AG10803 (cell line): ENCODE data around the gene NTN1.
A peak's percentile ranks its signal among the peaks of the same experiment; 100 is the strongest.
"Not testable (repeated sequence)": the region's sequence is repeated elsewhere in the genome, so short reads cannot be mapped to it uniquely, and the experiment has no call there.

ENCODE experiments used
- DNase-seq: peaks from one replicate; pipeline ENCODE4 v3.0.0; 2010; ENCODE audit warnings: low read depth
- H3K4me3 ChIP-seq: 2 replicates; pipeline ENCODE4 v1.5.1; 2011; ENCODE audit warnings: mild to moderate bottlenecking, low read length, control low read depth
- TF ChIP-seq, protein P1 (sequence below): conservative IDR thresholded peaks from 2 replicates; pipeline ENCODE4 v1.5.1; 2011; ENCODE audit warnings: mild to moderate bottlenecking, low read length, control low read depth, inconsistent platforms

The NTN1 gene

DNA sequence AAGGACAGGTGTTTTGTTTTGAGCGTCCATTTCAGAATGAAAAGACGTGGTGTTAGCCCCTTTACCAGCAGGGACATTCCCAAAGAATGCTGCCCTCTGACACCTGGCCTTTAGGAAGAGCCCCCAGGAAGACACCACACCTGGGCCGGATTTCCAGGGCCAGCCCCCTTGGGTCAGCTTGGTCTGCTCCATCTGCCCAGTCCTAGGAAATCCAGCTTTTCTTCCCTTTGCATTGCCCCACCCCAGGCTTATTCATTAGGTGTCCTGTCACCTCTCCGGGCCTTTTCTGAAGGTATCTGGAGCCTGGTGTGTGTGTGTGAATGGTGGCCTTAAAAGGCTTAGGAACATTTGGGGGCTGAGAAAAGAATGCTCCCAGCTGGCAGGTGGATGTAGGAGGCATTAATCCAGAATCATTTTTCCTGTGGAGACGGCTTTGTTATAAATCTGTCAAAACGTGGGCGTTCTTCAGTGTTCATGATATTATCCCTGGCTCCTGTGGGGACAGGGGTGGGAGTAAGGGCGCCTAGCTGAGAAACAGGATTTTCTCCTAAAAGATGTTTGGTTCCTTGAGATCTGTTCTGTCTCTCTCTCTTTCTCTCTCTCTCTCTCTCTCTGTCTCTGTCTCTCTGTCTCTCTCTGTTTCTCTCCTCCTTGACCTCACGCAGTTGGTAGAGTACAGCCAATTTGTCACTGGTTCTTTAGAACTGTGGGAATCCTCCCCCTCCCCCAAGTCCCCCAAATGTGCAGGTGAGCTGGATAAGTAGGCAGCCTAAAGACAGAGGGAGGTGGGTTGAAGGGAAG, 84.0 kb downstream of the NTN1 start:
- DNase-seq = no peak
- TF ChIP-seq, protein P1, sequence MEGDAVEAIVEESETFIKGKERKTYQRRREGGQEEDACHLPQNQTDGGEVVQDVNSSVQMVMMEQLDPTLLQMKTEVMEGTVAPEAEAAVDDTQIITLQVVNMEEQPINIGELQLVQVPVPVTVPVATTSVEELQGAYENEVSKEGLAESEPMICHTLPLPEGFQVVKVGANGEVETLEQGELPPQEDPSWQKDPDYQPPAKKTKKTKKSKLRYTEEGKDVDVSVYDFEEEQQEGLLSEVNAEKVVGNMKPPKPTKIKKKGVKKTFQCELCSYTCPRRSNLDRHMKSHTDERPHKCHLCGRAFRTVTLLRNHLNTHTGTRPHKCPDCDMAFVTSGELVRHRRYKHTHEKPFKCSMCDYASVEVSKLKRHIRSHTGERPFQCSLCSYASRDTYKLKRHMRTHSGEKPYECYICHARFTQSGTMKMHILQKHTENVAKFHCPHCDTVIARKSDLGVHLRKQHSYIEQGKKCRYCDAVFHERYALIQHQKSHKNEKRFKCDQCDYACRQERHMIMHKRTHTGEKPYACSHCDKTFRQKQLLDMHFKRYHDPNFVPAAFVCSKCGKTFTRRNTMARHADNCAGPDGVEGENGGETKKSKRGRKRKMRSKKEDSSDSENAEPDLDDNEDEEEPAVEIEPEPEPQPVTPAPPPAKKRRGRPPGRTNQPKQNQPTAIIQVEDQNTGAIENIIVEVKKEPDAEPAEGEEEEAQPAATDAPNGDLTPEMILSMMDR = no peak
- H3K4me3 ChIP-seq = no peak overlapping the region

DNA sequence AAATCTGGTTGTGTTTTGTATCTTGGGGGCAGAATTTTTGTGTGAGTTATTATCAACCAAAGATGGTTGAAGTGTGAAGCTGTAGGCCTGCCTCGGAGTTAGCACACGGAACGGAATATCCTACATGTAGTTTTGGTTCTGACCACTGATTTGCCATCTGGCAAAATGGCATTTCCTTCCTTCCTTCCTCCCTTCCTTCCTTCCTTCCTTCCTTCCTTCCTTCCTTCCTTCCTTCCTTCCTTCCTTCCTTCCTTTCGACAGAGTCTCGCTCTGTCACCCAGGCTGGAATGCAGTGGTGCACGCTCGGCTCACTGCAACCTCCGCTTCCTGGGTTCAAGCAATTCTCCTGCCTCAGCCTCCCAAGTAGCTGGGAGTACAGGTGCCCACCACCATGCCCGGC, 85.0 kb downstream of the NTN1 start:
- not testable (repeated sequence) for H3K4me3 ChIP-seq, DNase-seq

DNA sequence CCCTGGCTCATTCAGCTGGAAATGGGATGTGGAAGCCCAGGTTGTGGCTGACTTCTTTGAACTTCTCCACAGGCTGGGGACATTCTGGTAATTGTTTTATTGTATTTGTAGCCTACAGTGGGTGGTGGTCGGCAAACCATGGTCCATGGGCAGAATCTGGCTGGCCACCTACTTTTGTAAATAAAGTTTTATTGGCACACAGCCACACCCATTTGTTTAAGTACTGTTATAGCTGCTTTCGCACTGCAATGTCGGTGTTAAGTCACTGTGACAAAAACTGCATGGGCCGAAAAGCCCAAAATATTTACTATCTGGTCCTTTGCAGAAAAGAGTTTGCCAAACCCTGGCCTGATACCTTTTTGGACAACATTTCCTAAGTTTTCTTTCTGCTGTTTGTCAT, 86.2 kb downstream of the NTN1 start:
- no peak for DNase-seq
- H3K4me3 ChIP-seq = no peak overlapping the region
- TF ChIP-seq, protein P1 = no peak

DNA sequence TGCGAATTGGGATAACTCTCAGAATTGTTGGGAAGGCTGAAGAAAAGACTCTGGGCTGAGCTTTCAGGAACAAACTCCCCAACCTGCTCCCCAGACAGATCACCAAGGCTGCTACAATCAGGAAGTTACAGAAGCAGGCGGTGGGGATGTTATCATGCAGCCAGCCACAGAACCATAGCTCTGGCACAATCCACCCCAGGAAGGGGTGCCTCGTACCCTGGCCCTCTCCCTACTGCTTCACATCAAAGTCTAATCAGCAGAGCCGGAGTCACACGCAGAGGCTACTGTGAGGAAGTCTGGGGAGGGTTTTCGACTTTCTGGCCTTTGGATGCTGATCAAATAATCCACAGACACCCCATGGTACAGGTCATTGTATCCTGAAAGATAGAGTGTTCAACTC, 86.8 kb downstream of the NTN1 start:
- H3K4me3 ChIP-seq = no peak overlapping the region
- DNase-seq = no peak
- TF ChIP-seq, protein P1 = no peak

DNA sequence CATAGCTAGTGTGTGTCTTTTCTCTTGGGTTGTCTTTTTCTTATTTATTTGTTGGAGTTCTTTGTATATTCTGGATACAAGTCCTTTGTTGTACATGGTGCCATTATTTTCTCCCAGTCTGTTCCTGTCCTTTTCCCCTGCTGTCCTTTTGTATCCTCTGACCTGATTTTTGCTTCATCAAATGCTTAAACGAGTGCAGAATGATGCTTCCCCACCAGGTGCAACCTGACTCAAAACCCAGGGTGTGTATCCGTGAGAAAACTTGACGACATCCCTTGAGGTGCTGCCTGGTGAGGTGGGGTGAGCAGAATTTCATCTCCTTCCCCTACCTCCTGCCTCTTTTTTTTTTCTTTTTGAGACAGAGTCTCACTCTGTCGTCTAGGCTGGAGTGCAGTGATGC, 88.6 kb downstream of the NTN1 start:
- TF ChIP-seq, protein P1 = no peak
- no peak overlapping the region for H3K4me3 ChIP-seq
- DNase-seq = no peak

DNA sequence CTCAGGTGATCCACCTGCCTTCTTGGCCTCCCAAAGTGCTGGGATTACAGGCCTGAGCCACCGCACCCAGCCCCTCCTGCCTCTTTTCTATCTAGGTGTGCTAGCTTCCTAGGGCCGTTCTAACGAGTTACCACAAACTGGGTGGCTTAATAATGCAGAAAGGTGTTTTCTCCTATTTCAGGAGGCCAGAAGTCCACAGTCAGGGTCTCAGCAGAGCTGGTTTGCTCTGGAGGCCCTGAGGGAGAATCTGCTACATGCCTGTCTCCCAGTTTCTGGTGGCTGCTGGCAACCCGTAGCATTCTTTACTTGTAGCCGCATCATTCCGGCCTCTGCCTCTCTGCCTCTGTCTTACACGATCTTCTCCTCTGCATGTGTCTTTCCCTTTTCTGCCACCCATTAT, 89.2 kb downstream of the NTN1 start:
- DNase-seq = no peak
- TF ChIP-seq, protein P1 = no peak
- H3K4me3 ChIP-seq = no peak overlapping the region

DNA sequence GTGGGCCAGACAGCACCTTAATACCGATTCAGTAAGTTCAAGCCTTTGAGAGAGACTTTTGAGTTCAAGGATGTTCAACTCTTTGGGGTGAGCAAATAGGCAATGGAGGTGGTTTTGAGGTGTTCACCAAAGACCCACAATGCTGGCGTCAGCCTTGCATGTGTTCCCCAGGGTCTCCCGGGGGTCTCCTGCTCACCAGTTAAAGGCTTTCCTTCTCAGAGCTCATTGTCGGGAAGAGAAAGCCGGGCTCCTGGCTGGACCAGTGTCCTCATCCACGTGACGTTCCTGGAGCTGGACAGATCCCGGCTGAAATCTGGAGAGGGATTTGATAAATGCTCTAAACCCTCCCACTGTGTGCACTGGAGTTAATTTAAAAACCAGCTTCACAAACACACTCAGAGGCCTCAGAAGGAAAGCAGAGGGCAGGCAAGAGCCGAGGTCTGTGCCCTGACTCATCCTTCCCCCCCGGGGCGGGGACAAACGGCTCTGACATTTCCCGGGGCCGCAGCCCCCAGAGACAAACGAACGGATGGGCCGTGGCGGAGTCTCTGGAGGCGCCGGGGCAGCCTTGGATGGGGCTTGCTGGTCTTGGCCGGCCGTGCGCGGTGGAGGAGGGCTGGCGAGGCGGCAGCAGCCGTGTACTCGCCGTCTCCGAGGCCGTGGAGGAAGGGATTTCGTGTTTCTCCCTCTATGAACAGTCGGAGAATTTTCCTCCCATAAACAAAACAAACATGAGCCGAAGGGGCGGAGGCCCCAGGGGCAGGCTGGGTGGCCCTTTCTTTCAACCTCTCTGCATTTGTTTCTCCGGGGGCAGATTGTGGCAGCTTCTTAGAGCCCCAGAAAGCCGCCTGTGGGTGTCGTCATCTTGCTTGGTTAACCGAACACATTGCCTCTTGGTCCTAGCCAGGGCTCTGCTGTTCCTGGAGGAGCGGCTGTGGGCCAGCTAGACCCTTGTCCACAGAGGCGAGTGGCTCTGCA, 94.2 kb downstream of the NTN1 start:
- peak; percentile 63 for DNase-seq
- H3K4me3 ChIP-seq = peak overlapping the region; percentile 51
- TF ChIP-seq, protein P1 = peak; percentile 54
